CD4-positive, CD25-positive, alpha-beta regulatory T cell (primary cell): Measurements from ENCODE around the gene PTGS1. TPM values are rescaled to one million over a fixed set of nuclear protein-coding genes. Genes with fewer than 3 reads are reported as not detected.

Experiments
- ATAC-seq, 2 donors: fragments of 150-1000 bp; cut with Tn5 transposase; one replicate each; pipeline ENCODE4 v1.10.0; 2021; ENCODE audit warnings: low read depth in 2 of 2, moderate number of reproducible peaks in 2 of 2, moderate library complexity in 1 of 2
- DNase-seq, 3 donors: peaks; one replicate each; pipeline versions ENCODE4 v3.0.0 to v3.0.0-alpha.2; 2012 to 2022; ENCODE audit warnings: mixed read lengths in 1 of 3
- H3K27ac ChIP-seq: one replicate; pipeline ENCODE4 v1.7.0; 2013; ENCODE audit warnings: mild to moderate bottlenecking, low read length; ENCODE audit not compliant: insufficient read depth, poor library complexity, severe bottlenecking
- H3K27me3 ChIP-seq: one replicate; pipeline ENCODE4 v1.7.0; 2013; ENCODE audit warnings: low read length; ENCODE audit not compliant: control insufficient read depth, insufficient read depth
- H3K36me3 ChIP-seq: one replicate; pipeline ENCODE4 v1.7.0; 2013; ENCODE audit warnings: mild to moderate bottlenecking, low read length, moderate library complexity; ENCODE audit not compliant: control insufficient read depth, insufficient read depth
- H3K4me1 ChIP-seq: 2 replicates; pipeline ENCODE4 v1.7.0; 2013; ENCODE audit warnings: mild to moderate bottlenecking, low read length; ENCODE audit not compliant: insufficient read depth, control insufficient read depth, poor library complexity, severe bottlenecking
- H3K4me3 ChIP-seq: one replicate; pipeline ENCODE4 v1.7.0; 2013; ENCODE audit warnings: low read depth, mild to moderate bottlenecking, low read length, moderate library complexity
- H3K9me3 ChIP-seq, 2 experiments: 1 replicate in 1 of 2; 2 replicates in 1 of 2; pipeline ENCODE4 v1.7.0; 2013; ENCODE audit warnings: low read length in 2 of 2, mild to moderate bottlenecking in 1 of 2, moderate library complexity in 1 of 2; ENCODE audit not compliant: control insufficient read depth in 2 of 2
- H3K27ac Mint-ChIP-seq, 3 donors: one replicate each; pipeline ENCODE4 v1.8.0; 2020 to 2022; ENCODE audit warnings: mild to moderate bottlenecking in 3 of 3, mixed read lengths in 3 of 3, moderate library complexity in 2 of 3
- H3K27me3 Mint-ChIP-seq: one replicate; pipeline ENCODE4 v1.8.0; 2022; ENCODE audit warnings: mild to moderate bottlenecking, mixed read lengths
- H3K36me3 Mint-ChIP-seq: one replicate; pipeline ENCODE4 v1.8.0; 2020; ENCODE audit warnings: mixed read lengths
- H3K4me1 Mint-ChIP-seq, 4 donors: one replicate each; pipeline ENCODE4 v1.8.0; 2020 to 2022; ENCODE audit warnings: mixed read lengths in 4 of 4, mild to moderate bottlenecking in 1 of 4
- H3K4me3 Mint-ChIP-seq, 4 donors: one replicate each; pipeline ENCODE4 v1.8.0; 2020 to 2022; ENCODE audit warnings: mild to moderate bottlenecking in 4 of 4, mixed read lengths in 4 of 4, moderate library complexity in 3 of 4
- H3K9me3 Mint-ChIP-seq, 7 donors: one replicate each; pipeline ENCODE4 v1.8.0; 2020 to 2022; ENCODE audit warnings: mixed read lengths in 7 of 7, mild to moderate bottlenecking in 3 of 7, moderate library complexity in 2 of 7
- polyA plus RNA-seq, 4 donors: library from polyadenylated mRNA; unstranded; fragments of 300-500 nt; fragmentation: Illumina TruSeq; gene quantifications; one replicate each; pipeline ENCODE4 v1.2.3, GENCODE V29; 2021
- total RNA-seq: library from RNA; stranded (reverse); gene quantifications from one replicate; pipeline ENCODE4 v1.2.3, GENCODE V29; 2022

The PTGS1 gene
- total and polyA plus RNA-seq, 5 donors from 2014 or later = 0.03 to 9.2 (median 0.83) TPM

DNA sequence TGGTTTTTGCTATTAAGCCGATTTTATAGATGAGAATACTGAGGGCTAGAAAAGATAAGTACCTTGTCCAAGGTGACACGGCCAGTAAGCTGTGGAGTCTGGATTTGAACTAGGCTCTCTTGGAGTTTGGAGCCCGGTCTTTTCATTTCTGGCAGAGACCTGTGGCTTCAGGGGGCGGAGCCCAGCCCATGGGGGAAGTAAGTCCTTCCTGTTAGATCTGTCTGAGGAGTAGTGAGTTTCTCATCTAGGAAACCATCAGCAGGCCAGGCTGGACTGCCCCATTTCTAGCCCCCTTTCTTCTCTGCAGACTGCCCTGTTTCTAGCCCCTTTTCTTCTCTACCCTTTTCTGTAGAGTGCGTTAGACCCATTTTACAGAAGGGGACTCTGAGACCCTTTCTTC lies 521 bp upstream of the PTGS1 start:
- Mint-ChIP-seq H3K9me3 (peaks cover 0 to 4% (median 0%) of the 10 kb centered on the region in 7 donors), H3K4me1 (peaks cover 0 to 13% (median 5%) of the 10 kb centered on the region in 4 donors), H3K27me3 (peaks cover 16% of the 10 kb centered on the region), H3K36me3 (no peaks in the 10 kb centered on the region), H3K4me3 (peak overlapping the region in 2 of 4 donors; percentile 42 to 68), H3K27ac (no peak overlapping the region)
- H3K9me3 ChIP-seq = no peaks in the 10 kb centered on the region
- H3K27me3 ChIP-seq = no peaks in the 10 kb centered on the region
- H3K27ac ChIP-seq = no peak overlapping the region
- peaks cover 9% of the 10 kb centered on the region for H3K4me1 ChIP-seq
- DNase-seq (peak in 1 of 3 donors; percentile 15), ATAC-seq (no peak)
- H3K36me3 ChIP-seq = no peaks in the 10 kb centered on the region
- no peak overlapping the region for H3K4me3 ChIP-seq

DNA sequence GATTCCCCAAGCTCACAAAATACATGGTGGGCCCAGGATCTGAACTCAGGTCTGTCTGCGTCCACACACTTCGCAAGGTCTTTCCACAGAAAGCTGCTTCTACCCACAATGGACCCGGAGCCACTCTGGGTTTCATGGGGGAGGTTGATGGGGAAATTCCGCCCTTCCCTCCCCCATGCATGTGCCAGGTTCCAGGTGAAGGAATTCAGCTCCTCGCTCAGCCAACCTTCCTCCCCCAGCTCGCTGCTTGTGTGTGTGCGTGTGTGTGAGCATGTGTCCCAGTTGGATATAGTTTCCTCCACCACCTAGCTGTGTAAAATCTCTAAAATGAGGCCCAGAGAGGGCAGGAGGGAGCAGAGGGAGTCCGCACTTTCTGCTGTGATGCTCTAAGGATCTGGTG lies 1.0 kb downstream of the PTGS1 start:
- DNase-seq (no peak), ATAC-seq (no peak)
- no peaks in the 10 kb centered on the region for H3K27me3 ChIP-seq
- H3K4me3 Mint-ChIP-seq = no peak overlapping the region
- H3K4me3 ChIP-seq = no peak overlapping the region
- H3K9me3 ChIP-seq = no peaks in the 10 kb centered on the region
- peaks cover 16% of the 10 kb centered on the region for H3K27me3 Mint-ChIP-seq
- H3K36me3 Mint-ChIP-seq = no peaks in the 10 kb centered on the region
- H3K27ac Mint-ChIP-seq = no peak overlapping the region
- peaks cover 0 to 4% (median 0%) of the 10 kb centered on the region in 7 donors for H3K9me3 Mint-ChIP-seq
- no peaks in the 10 kb centered on the region for H3K36me3 ChIP-seq
- H3K4me1 Mint-ChIP-seq = peaks cover 0 to 13% (median 5%) of the 10 kb centered on the region in 4 donors
- no peak overlapping the region for H3K27ac ChIP-seq
- peaks cover 9% of the 10 kb centered on the region for H3K4me1 ChIP-seq

DNA sequence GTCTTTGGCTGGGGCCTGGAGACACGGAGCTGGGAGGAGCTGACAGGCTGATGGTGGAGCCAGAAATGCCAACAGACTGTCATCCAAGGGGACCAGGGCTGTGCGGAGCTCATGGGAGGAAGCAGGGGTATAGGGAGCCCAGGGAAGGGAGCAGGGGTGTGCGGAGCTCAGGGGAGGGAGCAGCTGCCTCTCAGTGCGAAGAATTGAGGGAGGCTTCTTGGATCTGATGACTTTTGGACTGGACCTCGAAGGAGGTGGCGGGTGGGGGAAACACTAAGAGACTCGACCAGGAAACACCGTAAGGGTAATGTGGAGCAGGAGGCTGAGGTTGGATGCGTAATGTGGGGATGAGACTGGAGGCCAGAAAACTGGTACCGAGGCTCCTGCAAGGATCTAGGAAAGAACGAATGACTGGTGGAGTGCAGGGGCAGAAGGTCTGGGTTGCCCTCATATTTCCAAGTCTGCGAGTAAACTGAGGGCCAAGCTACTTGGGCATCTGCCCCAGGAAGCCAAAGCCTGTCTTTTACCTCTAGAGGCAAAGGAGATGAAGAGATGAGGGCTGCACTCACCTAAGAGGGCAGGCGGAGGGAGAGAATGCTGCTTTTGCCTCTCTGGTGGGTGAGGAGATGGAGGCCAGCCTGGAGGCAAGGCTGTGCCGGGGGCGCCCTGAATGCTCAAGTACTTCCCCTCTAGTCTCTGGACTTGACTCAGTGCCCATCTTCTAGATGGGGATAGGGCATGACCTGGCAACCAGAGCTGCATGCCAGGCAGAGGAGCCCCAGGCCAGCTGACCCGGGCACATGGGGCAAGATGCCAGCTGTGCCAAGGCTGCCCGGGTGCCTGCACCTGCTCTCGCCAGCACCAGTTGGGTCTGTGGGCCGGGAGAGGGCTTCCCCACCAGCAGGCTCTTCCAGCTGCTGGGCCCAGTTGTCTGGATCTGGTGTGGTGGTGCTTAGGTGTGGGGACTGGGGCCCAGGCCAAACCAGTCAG lies 2.3 kb downstream of the PTGS1 start:
- Mint-ChIP-seq H3K4me1 (peaks cover 0 to 13% (median 5%) of the 10 kb centered on the region in 4 donors), H3K27ac (peak overlapping the region in 1 of 3 donors; percentile 49), H3K9me3 (peaks cover 0 to 3% (median 0%) of the 10 kb centered on the region in 7 donors), H3K4me3 (no peak overlapping the region), H3K27me3 (peaks cover 16% of the 10 kb centered on the region), H3K36me3 (no peaks in the 10 kb centered on the region)
- Histone ChIP-seq H3K4me1 (peaks cover 9% of the 10 kb centered on the region), H3K36me3 (no peaks in the 10 kb centered on the region), H3K27me3 (no peaks in the 10 kb centered on the region), H3K4me3 (no peak overlapping the region), H3K27ac (no peak overlapping the region), H3K9me3 (no peaks in the 10 kb centered on the region)
- DNase-seq = no peak
- ATAC-seq = no peak

GRCh38 chr9:122374885-122375420 lies 4.1 kb downstream of the PTGS1 start:
- no peak for ATAC-seq
- Mint-ChIP-seq H3K27ac (no peak overlapping the region), H3K4me1 (peaks cover 0 to 12% (median 5%) of the 10 kb centered on the region in 4 donors), H3K9me3 (peaks cover 0 to 9% (median 2%) of the 10 kb centered on the region in 7 donors), H3K27me3 (peaks cover 14% of the 10 kb centered on the region), H3K4me3 (no peak overlapping the region), H3K36me3 (no peaks in the 10 kb centered on the region)
- no peaks in the 10 kb centered on the region for H3K27me3 ChIP-seq
- peaks cover 9% of the 10 kb centered on the region for H3K4me1 ChIP-seq
- no peak overlapping the region for H3K27ac ChIP-seq
- H3K9me3 ChIP-seq = peaks cover 8 to 10% of the 10 kb centered on the region in 2 experiments
- no peak for DNase-seq
- no peak overlapping the region for H3K4me3 ChIP-seq
- no peaks in the 10 kb centered on the region for H3K36me3 ChIP-seq

DNA sequence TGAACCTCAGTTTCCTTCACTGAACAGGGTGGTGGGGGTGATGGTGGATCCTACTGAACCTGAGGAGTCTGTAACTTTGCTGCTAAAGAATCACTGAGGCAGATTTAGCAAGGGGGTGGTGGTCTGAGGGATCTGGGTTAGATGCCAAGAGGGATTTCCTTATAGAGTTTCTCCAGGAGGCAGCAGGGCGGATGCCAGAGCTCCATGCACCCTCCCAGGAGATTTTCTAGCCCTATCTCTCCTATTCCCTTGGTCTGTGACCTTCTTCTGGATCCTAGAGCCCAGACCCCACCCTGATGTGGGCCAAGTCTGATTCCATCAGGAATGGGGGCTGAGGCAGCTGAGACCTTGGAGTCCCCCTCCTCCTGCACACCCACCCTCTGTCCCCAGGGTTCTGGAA lies 6.0 kb downstream of the PTGS1 start:
- Mint-ChIP-seq H3K27me3 (peaks cover 6% of the 10 kb centered on the region), H3K36me3 (no peaks in the 10 kb centered on the region), H3K4me1 (no peaks in the 10 kb centered on the region), H3K4me3 (no peak overlapping the region), H3K27ac (peak overlapping the region in 1 of 3 donors; percentile 67), H3K9me3 (peaks cover 0 to 9% (median 2%) of the 10 kb centered on the region in 7 donors)
- Histone ChIP-seq H3K36me3 (no peaks in the 10 kb centered on the region), H3K27me3 (no peaks in the 10 kb centered on the region), H3K9me3 (peaks cover 8 to 12% of the 10 kb centered on the region in 2 experiments), H3K4me3 (no peak overlapping the region), H3K27ac (no peak overlapping the region), H3K4me1 (no peaks in the 10 kb centered on the region)
- DNase-seq (no peak), ATAC-seq (no peak)

DNA sequence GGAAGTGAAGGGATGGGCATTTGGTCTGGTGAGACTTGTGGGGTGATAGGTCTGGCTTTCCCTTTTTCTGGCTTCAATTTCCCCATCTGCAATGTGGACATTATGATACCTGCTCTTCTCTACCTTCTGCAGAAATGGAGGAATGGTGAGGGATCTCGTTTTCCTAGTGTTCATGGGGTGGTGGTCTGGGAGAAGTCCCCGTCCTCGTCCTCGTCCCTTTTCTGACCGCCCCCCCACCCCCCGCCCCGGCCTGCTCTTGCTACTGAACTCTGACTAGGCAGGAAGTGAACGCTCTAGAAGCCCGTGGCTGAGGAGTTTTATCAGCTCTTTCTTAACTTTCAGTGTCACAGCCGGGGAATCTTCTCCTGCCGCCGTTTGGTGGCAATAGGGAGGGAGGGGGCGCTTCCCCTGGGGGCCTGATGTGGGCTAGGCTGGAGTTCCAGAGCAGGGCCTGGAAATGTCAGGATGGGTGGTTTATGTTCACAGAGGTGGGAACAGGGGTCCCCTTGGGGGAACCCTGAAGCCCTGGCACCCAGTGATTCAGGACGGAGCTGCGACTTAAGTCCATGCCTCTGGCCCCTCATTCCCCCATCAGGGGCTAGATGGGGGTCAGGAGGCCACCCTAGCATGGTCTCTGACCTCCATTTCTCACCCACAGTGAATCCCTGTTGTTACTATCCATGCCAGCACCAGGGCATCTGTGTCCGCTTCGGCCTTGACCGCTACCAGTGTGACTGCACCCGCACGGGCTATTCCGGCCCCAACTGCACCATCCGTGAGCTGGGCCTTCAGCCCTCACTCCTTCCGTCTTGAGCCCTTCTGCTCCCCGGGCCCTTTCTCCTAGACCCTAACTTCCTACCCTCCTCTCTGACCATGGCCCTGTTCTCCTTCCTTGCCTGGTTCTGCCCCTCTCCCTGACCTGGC lies 6.7 kb downstream of the PTGS1 start:
- Histone ChIP-seq H3K9me3 (peaks cover 8 to 12% of the 10 kb centered on the region in 2 experiments), H3K36me3 (no peaks in the 10 kb centered on the region), H3K27ac (no peak overlapping the region), H3K27me3 (no peaks in the 10 kb centered on the region), H3K4me1 (no peaks in the 10 kb centered on the region), H3K4me3 (no peak overlapping the region)
- DNase-seq (no peak), ATAC-seq (no peak)
- Mint-ChIP-seq H3K36me3 (no peaks in the 10 kb centered on the region), H3K4me3 (no peak overlapping the region), H3K9me3 (peaks cover 0 to 9% (median 2%) of the 10 kb centered on the region in 7 donors), H3K27ac (no peak overlapping the region), H3K27me3 (no peaks in the 10 kb centered on the region), H3K4me1 (peaks cover 0 to under 1% (median 0%) of the 10 kb centered on the region in 4 donors)

DNA sequence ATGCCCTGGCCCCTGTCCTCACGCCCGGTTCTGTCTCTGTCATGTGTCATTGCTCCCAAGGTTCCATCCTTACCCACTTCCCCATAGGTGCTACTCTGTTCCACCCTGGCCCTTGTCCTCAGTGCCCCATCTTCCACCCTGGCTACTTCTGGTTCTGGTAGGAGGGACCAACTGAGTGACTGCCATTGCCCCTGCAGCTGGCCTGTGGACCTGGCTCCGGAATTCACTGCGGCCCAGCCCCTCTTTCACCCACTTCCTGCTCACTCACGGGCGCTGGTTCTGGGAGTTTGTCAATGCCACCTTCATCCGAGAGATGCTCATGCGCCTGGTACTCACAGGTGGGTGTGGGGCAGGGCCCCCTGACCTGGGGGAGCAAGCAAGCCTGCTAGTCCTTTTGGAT lies 7.4 kb downstream of the PTGS1 start:
- Histone ChIP-seq H3K4me1 (no peaks in the 10 kb centered on the region), H3K27me3 (no peaks in the 10 kb centered on the region), H3K27ac (no peak overlapping the region), H3K36me3 (no peaks in the 10 kb centered on the region), H3K9me3 (peaks cover 8 to 12% of the 10 kb centered on the region in 2 experiments), H3K4me3 (no peak overlapping the region)
- H3K4me3 Mint-ChIP-seq = no peak overlapping the region
- H3K27me3 Mint-ChIP-seq = no peaks in the 10 kb centered on the region
- H3K27ac Mint-ChIP-seq = no peak overlapping the region
- peaks cover 0 to 4% (median 0%) of the 10 kb centered on the region in 4 donors for H3K4me1 Mint-ChIP-seq
- ATAC-seq (no peak), DNase-seq (no peak)
- H3K36me3 Mint-ChIP-seq = no peaks in the 10 kb centered on the region
- H3K9me3 Mint-ChIP-seq = peaks cover 0 to 9% (median 4%) of the 10 kb centered on the region in 7 donors
